Adrenal gland (tissue), 5 donors: ENCODE results near the gene HOXD9.

ENCODE experiments used
- POLR2A ChIP-seq, 2 donors: fragments of 450-650 bp; IDR thresholded peaks; one replicate each; pipeline ENCODE4 v1.6.1; 2017; ENCODE audit warnings: antibody characterized with exemption in 2 of 2, mild to moderate bottlenecking in 2 of 2, moderate library complexity in 1 of 2
- TF ChIP-seq, protein P1 (sequence below), 6 experiments: fragments of 450-650 bp in 4 of 6; fragments of 200-600 bp in 2 of 6; sonication (generic) in 1 of 6; IDR thresholded peaks; 1 replicate in 5 of 6; 2 replicates in 1 of 6; pipeline versions ENCODE4 v1.5.1 to v1.8.0; 2016 to 2021; ENCODE audit warnings: antibody characterized with exemption in 6 of 6, mild to moderate bottlenecking in 2 of 6, moderate library complexity in 1 of 6
- donor health status: DM: no; HTN: no; CAD: no.

DNA sequence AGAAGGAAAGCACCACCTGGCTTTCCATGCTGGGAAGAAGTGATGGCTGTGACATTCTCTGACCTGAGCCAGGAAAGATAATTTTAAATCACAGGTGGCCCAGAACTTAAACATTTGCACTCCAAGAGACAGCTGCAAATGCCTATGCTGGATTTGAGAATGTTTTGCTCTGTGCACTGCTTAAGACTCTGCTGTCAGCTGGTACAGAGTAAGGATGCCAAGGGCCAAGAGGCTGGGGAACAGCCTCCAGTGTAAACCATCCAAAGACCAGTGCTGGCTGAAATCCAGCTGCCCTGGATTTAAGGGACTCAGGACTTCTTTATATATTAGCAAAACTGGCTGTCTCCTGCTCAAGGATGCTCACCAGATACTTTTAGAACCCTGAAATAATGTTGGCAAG lies 10.9 kb downstream of the HOXD9 start:
- no peak for TF ChIP-seq POLR2A (IDR thresholded peaks at IDR 0.05)
- TF ChIP-seq, protein P1, sequence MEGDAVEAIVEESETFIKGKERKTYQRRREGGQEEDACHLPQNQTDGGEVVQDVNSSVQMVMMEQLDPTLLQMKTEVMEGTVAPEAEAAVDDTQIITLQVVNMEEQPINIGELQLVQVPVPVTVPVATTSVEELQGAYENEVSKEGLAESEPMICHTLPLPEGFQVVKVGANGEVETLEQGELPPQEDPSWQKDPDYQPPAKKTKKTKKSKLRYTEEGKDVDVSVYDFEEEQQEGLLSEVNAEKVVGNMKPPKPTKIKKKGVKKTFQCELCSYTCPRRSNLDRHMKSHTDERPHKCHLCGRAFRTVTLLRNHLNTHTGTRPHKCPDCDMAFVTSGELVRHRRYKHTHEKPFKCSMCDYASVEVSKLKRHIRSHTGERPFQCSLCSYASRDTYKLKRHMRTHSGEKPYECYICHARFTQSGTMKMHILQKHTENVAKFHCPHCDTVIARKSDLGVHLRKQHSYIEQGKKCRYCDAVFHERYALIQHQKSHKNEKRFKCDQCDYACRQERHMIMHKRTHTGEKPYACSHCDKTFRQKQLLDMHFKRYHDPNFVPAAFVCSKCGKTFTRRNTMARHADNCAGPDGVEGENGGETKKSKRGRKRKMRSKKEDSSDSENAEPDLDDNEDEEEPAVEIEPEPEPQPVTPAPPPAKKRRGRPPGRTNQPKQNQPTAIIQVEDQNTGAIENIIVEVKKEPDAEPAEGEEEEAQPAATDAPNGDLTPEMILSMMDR (IDR thresholded peaks at IDR 0.05): no peak
